H54 (cell line): ENCODE results near the gene SSBP2.

ENCODE experiments used
- DNase-seq: peaks from one replicate; pipeline ENCODE4 v3.0.0; 2011; ENCODE audit warnings: low spot score, mixed read lengths; ENCODE audit not compliant: insufficient read length
- FAIRE-seq: peaks from 3 replicates; lab custom pipeline; 2011; peaks lifted over from hg19 to GRCh38; lab: Jason Lieb, UNC
- POLR2A ChIP-seq: IDR thresholded peaks from 2 replicates; pipeline ENCODE4 v1.6.1; 2011; ENCODE audit warnings: low read depth, mild to moderate bottlenecking, low read length

Gene SSBP2

GRCh38 chr5:81751009-81751835, at the start of gene SSBP2:
Gene SSBP2, minus strand, starts transcription at chr5:81751097. Its CDS starts 55 bp downstream, at chr5:81751042.
- FAIRE-seq = peak; percentile 96
- peak; percentile 68 for TF ChIP-seq POLR2A

DNA sequence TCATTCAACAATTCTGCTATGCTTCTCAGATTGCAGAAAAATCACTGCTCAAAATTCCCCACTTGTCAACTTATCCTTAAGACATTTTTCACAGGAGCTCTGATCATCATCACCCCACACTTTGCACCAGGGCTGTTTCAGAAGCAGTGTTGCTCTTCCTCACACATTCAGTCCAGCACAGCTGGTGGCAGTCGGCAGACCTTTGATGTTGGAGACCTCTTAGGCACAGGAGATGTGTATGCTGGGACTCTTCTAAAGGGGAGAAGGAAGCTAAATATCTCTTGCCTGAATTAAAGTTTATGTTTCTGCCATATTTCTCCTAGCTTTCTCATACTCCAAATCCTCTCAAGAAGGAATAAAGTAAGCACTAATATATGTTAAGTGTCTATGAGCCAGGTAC, 44.8 kb upstream of the SSBP2 start:
- DNase-seq (no peak), FAIRE-seq (no peak)
- no peak for TF ChIP-seq POLR2A

More at GRCh38 chr5:81751009-81751835, at the start of gene SSBP2:
- peak; percentile 86 for DNase-seq

DNA sequence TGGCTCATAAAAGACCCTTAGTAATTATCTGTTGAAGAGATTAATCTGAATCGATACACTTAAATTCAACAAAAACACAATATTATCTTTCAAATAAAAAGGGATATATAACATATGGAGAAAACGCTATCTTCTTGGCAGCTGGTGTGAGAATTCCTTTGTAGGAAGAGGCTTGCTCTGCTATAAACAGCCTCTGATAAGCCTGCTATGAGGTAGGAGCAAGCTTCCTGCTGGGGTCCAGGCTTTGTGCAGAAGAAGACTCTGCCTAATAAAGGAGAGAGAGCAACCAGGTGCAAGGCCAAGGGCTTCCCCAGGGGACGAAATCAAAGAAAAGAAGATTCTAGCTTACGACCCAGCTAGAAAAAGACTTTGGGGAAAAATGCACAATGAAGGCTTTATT, 43.3 kb upstream of the SSBP2 start:
- no peak for FAIRE-seq
- TF ChIP-seq POLR2A = no peak
- DNase-seq = no peak

- DNase-seq (no peak), FAIRE-seq (no peak)
- TF ChIP-seq POLR2A = no peak
Measured at GRCh38 chr5:81790336-81790735, 39.4 kb upstream of the SSBP2 start.

DNA sequence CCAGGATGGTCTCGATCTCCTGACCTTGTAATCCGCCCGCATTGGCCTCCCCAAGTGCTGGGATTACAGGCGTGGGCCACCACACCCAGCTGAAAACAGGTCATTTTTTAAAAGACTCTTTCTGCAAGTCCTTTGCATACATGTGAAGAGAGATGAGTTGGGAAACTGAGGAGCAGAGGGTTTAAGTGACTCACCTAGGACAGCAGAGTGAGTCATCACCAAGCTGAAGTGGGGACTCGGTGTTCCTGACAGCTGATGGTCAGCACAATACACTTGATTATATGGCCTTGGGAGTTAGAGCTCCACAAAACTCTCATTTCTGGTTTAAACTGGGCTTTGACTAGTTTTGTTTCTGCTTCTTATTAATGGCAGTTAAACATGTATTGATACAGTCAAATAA, 38.1 kb upstream of the SSBP2 start:
- FAIRE-seq (peak; percentile 72), DNase-seq (no peak)
- no peak for TF ChIP-seq POLR2A

DNA sequence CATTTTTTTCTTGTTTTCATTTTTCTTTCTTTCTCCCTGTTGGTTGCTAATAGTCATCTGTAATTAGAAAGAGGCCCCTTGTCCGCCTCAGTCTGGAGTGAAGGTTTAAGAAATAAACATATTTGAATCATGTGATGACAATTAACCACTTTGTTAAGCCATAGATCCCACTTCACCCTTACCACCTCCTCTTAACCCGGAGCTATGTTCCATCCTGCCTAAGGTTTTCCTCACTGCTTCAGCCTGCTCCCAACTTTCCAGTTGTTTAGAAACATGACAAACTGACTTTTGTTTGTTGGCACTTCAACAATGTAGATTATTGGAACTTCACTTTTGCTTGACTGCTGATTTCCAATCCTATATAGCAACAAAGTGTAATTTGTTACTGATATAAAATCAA, 37.4 kb upstream of the SSBP2 start:
- no peak for TF ChIP-seq POLR2A
- DNase-seq = no peak
- no peak for FAIRE-seq

DNA sequence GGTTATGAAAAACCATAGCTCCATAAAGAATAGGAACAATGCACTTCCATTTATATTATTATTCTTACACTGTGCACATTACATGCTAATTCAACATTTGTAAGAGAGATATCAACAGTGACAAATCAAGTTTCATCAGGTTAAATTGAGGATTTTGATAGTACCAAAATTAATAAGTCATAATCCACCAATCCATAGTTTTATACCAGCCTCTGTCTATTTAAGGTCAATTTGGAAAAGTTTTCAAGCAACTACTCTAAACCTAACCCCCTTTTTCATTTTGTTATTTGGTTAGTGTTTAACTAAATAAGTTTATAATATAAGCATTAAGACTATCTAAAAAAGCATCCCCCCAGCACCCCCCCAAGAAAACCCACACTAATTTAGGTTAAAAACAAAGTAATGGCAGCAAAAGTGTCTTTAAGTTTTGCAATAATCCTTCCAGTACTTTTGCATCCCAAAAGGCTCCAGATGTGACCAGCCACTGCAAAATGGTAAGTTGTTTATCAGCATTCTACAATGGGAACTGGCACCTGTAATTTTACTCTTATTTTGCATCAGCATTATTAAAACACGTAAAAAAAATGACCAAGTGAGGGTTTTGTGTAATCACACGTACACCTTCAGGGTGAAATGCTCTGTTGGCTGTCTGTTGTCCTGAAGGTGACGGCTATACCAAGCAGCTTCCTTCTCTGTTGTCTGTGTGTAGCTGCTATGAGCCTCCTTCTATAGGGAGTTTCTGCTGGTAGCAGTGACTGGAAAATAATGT, 36.8 kb upstream of the SSBP2 start:
- no peak for DNase-seq
- FAIRE-seq = peak; percentile 55
- no peak for TF ChIP-seq POLR2A

GRCh38 chr5:81786991-81787390, 36.1 kb upstream of the SSBP2 start:
- DNase-seq (no peak), FAIRE-seq (no peak)
- TF ChIP-seq POLR2A = no peak

DNA sequence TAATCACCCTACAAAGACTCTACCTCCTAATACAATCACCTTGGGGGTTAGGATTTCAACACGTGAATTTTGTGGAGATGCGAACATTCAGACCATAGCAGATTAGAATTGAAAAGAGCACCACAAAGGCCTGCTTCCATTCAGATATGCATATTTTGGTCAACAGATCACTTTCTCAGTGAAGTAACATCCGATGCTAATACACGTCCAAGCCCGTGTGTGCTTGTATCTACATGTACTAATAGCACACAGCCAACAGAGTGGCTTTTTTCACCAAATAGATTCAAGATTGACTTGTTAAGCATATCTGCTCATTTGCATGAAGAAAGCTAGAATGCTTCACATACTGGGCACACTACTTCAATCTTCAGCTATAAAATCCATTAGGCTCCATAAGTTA, 35.6 kb upstream of the SSBP2 start:
- no peak for DNase-seq
- TF ChIP-seq POLR2A = no peak
- no peak for FAIRE-seq

DNA sequence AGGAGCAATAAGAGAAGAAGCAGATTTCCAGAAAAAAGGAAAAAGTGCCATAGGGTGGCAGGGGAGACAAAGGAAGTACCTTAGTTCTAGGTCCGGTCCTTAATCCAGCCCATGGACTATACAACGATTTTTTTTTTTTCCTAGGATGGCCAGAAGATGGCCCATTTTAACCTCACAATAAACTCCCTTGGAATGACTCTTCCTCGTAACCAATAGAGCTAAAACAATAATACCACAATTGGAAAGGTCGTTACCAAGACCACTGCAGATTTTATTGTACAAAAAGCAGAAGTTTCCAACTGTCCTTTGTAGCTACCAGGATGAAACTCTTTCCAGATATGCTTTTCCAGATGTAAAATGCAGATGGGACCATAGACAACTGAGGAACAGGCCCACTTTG, 34.4 kb upstream of the SSBP2 start:
- TF ChIP-seq POLR2A = no peak
- DNase-seq (no peak), FAIRE-seq (no peak)

- DNase-seq (no peak), FAIRE-seq (no peak)
- TF ChIP-seq POLR2A = no peak
Measured at GRCh38 chr5:81783401-81783800, 32.5 kb upstream of the SSBP2 start.

DNA sequence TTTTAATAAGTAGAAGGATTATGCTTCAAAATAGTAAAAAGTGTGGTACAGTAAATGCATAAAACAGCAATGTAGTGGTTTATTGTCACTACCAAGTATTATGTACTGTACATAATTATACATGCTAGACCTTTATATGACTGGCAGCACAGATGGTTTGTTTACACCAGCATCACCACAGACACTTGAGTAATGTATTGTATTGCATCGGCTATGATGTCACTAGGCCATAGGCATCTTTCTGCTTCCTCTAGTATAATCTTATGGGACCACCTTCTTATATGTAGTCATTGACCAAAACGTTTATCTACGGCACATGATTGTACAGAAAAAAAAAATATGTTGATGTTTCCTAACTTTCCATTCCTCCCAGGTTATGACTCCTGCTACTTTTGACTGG, 31.9 kb upstream of the SSBP2 start:
- FAIRE-seq = no peak
- TF ChIP-seq POLR2A = no peak
- no peak for DNase-seq

DNA sequence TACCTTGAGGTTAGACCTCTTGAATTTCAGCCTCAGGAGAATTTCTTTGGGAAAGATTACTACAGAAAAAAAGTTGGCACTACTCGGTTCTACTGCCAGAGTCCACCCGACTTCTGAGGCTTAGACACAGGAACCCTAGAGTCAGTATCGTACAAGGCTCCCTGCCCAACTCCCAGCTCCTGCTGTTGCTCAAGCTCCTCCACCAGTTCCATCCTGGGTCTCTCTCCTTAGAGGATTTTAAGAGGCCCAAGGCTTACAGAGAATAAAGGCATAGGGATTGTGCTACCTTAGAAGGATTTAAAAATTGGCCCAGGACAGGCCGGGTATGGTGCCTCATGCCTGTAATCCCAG, 29.0 kb upstream of the SSBP2 start:
- TF ChIP-seq POLR2A = no peak
- DNase-seq (no peak), FAIRE-seq (no peak)

DNA sequence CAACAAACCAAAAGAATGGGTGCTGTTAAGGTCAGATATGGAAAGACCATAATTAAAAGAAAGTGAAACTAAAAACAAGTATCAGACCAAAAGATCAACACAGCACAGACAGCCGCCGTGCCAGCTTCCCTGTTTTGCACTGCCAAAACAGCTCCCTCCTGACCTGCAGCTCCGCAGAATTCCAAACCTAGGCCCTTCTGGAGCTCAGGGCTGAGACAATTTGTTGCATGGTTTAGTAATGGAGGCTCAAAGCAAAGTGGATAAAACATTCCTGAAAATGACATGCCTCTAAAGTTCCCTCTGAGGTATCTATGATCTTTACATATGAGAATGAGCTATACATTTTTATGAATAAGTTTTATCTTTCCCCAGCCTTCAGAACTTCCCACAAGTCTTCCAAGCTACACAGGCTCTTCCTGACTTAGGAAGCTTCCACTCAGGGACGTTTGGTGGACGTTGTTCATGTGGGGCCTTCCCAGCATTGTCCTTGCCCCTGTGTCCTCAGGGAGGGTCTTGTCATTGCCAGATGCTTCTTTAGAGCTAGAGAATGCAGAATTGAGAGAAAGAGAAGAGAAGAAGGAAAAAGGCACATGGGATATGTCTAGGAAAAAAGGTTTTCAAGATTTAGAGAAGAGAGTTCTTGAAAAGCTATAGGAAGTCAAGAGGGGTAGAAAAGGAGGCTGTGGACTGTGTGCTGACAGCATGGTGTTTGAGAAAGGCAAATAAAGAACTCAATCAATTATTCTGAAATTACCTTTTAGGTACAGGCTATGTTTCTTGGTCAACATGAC, 28.4 kb upstream of the SSBP2 start:
- no peak for FAIRE-seq
- no peak for TF ChIP-seq POLR2A

More for the DNA sequence above, 28.4 kb upstream of the SSBP2 start:
- DNase-seq = peak; percentile 12
